Measurements from ENCODE around the gene BTN2A1. TPM values are rescaled to one million over a fixed set of nuclear protein-coding genes. Genes with fewer than 3 reads are reported as not detected.

BTN2A1 gene
- polyA plus RNA-seq, 1 of the 3 experiments (the other 2 are of a cell fraction) = 21.2 TPM

DNA sequence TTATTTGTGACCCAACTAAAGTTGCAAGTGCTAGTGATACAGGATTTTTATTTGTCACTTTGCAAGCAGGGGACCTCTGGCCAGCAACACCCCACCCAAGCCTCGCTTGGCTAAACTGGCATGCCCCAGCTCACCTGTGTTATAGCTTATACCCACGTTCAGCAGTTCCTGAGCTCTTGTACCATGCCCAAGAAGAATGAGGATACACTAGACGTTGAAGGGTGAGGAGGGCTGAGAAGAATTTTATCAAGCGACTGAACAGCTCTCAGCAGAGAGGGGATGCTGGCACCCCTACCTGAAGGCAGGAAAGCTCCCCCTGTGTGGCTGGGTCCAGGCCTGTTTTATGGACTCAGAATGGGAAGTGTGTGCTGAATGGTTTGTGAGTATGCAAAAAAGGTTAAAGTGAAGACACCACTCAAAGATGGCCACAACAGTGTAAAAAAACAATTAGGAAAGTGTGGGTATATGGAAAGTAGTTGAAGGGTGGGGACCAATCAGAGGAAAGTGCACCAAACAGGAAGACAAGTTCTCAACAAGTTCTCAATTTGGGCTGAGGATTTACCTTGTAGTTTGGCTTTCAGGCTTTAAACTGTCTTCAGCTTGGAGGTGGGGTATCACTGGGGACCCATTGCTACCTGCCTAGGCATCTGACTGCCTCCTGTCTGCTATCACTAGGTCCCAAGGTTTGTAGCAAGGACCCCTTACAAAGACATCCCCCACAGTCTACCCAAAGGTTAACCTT, 15.0 kb downstream of the BTN2A1 start:
- Histone ChIP-seq H3K27ac (ENCODE audit: low read depth in 2 of 2, low read length in 1 of 2) (peak overlapping the region; percentile 81 to 94), H3K9me3 (no peaks in the 10 kb centered on the region), H4K20me1 (ENCODE audit: insufficient read depth) (no peaks in the 10 kb centered on the region), H3F3A (replicated peaks; ENCODE audit: insufficient read depth) (peaks cover 6% of the 10 kb centered on the region), H3K4me1 (ENCODE audit: control insufficient read depth in 1 of 2, insufficient read depth in 2 of 2, low read depth in 1 of 2, low read length in 1 of 2) (peaks cover 15 to 19% of the 10 kb centered on the region in 2 experiments), H3K4me3 (ENCODE audit: low read depth in 2 of 2, low read length in 1 of 2) (no peak overlapping the region), H3K9me2 (no peaks in the 10 kb centered on the region), H3K4me2 (0 out of 2 replicates have a peak overlapping the region, but pooled peaks have one; percentile 54), H2AFZ (ENCODE audit: low read depth) (peak overlapping the region; percentile 87), H3K27me3 (ENCODE audit: insufficient read depth) (no peaks in the 10 kb centered on the region), H3K79me2 (ENCODE audit: insufficient read depth) (no peaks in the 10 kb centered on the region), H3K9ac (no peak overlapping the region), H3K36me3 (replicated peaks in 1 of 2; ENCODE audit: control insufficient read depth in 1 of 2, insufficient read depth in 2 of 2, low read length in 1 of 2) (peaks cover 9 to 14% of the 10 kb centered on the region in 2 experiments)
- CTCF ChIA-PET = interaction anchor here (2.1 kb wide), 1 partner anchor 131 kb away, joined by 7 read pairs; no protein-coding TSS in a partner anchor
- TF ChIP-seq SIN3A (IDR thresholded peaks at IDR 0.05; ENCODE audit: borderline replicate concordance, low read depth, low read length) (no peak), RFX5 (IDR thresholded peaks at IDR 0.05; ENCODE audit: low read length) (no peak), GABPA (IDR thresholded peaks at IDR 0.05; ENCODE audit: low read depth) (no peak), FOXM1 (IDR thresholded peaks at IDR 0.05; ENCODE audit: low read depth) (no peak), TCF12 (IDR thresholded peaks at IDR 0.05) (no peak), NRF1 (IDR thresholded peaks at IDR 0.05; ENCODE audit: low read depth, low read length) (no peak), GATA2 (CRISPR knock-in tag; IDR thresholded peaks at IDR 0.05) (no peak), ZBTB33 (IDR thresholded peaks at IDR 0.05; ENCODE audit: borderline replicate concordance, low read depth) (no peak), YY1 (IDR thresholded peaks at IDR 0.05; ENCODE audit: low read depth) (no peak), ELF1 (IDR thresholded peaks at IDR 0.05) (no peak), USF1 (IDR thresholded peaks at IDR 0.05; ENCODE audit: borderline replicate concordance, low read depth) (no peak), RXRA (IDR thresholded peaks at IDR 0.05; ENCODE audit: borderline replicate concordance, low read depth) (no peak), JUND (IDR thresholded peaks at IDR 0.05) (no peak), EZH2phosphoT487 (IDR thresholded peaks at IDR 0.05; ENCODE audit: borderline replicate concordance, low read depth) (no peak)
- TF ChIP-seq, protein P1, sequence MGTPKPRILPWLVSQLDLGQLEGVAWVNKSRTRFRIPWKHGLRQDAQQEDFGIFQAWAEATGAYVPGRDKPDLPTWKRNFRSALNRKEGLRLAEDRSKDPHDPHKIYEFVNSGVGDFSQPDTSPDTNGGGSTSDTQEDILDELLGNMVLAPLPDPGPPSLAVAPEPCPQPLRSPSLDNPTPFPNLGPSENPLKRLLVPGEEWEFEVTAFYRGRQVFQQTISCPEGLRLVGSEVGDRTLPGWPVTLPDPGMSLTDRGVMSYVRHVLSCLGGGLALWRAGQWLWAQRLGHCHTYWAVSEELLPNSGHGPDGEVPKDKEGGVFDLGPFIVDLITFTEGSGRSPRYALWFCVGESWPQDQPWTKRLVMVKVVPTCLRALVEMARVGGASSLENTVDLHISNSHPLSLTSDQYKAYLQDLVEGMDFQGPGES (IDR thresholded peaks at IDR 0.05; ENCODE audit: low read depth, low read length) = no peak
- TF ChIP-seq, protein P2, sequence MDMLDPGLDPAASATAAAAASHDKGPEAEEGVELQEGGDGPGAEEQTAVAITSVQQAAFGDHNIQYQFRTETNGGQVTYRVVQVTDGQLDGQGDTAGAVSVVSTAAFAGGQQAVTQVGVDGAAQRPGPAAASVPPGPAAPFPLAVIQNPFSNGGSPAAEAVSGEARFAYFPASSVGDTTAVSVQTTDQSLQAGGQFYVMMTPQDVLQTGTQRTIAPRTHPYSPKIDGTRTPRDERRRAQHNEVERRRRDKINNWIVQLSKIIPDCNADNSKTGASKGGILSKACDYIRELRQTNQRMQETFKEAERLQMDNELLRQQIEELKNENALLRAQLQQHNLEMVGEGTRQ (IDR thresholded peaks at IDR 0.05; ENCODE audit: borderline replicate concordance, low read depth, low read length) = no peak
- DNase-seq = no peak
- WGBS (ENCODE audit: low lambda C conversion rate) = 93% methylated on average over 4 of the region's 4 CpGs
- POLR2A ChIA-PET = no interaction called here
